ENCODE data around the gene PPP3CB.

- TF ChIP-seq ARNTL (CRISPR knock-in tag; IDR thresholded peaks at IDR 0.05; ENCODE audit: borderline replicate concordance, low read depth) (no peak), ZC3H10 (CRISPR knock-in tag; IDR thresholded peaks at IDR 0.05) (no peak), PATZ1 (CRISPR knock-in tag; IDR thresholded peaks at IDR 0.05; ENCODE audit: borderline replicate concordance) (no peak), TSHZ2 (CRISPR knock-in tag; IDR thresholded peaks at IDR 0.05) (no peak), RARB (CRISPR knock-in tag; IDR thresholded peaks at IDR 0.05) (no peak), ZFP30 (CRISPR knock-in tag; IDR thresholded peaks at IDR 0.05) (no peak), GLIS3 (CRISPR knock-in tag; IDR thresholded peaks at IDR 0.05) (no peak), ZNF70 (CRISPR knock-in tag; IDR thresholded peaks at IDR 0.05) (no peak), ZNF565 (CRISPR knock-in tag; conservative IDR thresholded peaks at IDR 0.05; ENCODE audit: low read depth) (no peak)
Measured at GRCh38 chr10:73467206-73467605, 28.6 kb downstream of the PPP3CB start.
